SJSA1 (cell line): ENCODE results near the gene PIGQ. TPM values are rescaled to one million over a fixed set of nuclear protein-coding genes. Genes with fewer than 3 reads are reported as not detected.

ENCODE experiments used
- DNase-seq, 2 experiments: peaks; one replicate each; pipeline ENCODE4 v3.0.0-alpha.2; 2015 to 2020; ENCODE audit warnings: low spot score in 2 of 2, low read depth in 1 of 2
- H3K27ac ChIP-seq: fragments of 250-450 bp; sonication (Bioruptor Pico); 2 replicates; pipeline ENCODE4 v1.5.1; 2020; ENCODE audit warnings: mild to moderate bottlenecking, moderate library complexity
- H3K27me3 ChIP-seq: fragments of 250-450 bp; sonication (Bioruptor Pico); replicated peaks from 2 replicates; pipeline ENCODE4 v1.5.1; 2020; ENCODE audit warnings: mild to moderate bottlenecking, moderate library complexity
- H3K36me3 ChIP-seq: fragments of 250-450 bp; sonication (Bioruptor Pico); 2 replicates; pipeline ENCODE4 v1.5.1; 2020; ENCODE audit warnings: mild to moderate bottlenecking
- H3K4me1 ChIP-seq: fragments of 250-450 bp; sonication (Bioruptor Pico); replicated peaks from 2 replicates; pipeline ENCODE4 v1.6.1; 2021; ENCODE audit warnings: mild to moderate bottlenecking
- H3K4me3 ChIP-seq: fragments of 250-450 bp; sonication (Bioruptor Pico); 2 replicates; pipeline ENCODE4 v1.5.1; 2020; ENCODE audit warnings: mild to moderate bottlenecking
- H3K9me3 ChIP-seq: fragments of 250-450 bp; sonication (Bioruptor Pico); replicated peaks from 2 replicates; pipeline ENCODE4 v1.5.1; 2020; ENCODE audit warnings: mild to moderate bottlenecking
- total RNA-seq: library from RNA; depleted of rRNA; stranded (reverse); fragments of >200 nt; shearing (Covaris generic); gene quantifications from 2 replicates; pipeline ENCODE4 v1.2.3, GENCODE V29; 2014

PIGQ gene
- total RNA-seq, 1 experiment from 2014 or later, result 33.8 TPM

DNA sequence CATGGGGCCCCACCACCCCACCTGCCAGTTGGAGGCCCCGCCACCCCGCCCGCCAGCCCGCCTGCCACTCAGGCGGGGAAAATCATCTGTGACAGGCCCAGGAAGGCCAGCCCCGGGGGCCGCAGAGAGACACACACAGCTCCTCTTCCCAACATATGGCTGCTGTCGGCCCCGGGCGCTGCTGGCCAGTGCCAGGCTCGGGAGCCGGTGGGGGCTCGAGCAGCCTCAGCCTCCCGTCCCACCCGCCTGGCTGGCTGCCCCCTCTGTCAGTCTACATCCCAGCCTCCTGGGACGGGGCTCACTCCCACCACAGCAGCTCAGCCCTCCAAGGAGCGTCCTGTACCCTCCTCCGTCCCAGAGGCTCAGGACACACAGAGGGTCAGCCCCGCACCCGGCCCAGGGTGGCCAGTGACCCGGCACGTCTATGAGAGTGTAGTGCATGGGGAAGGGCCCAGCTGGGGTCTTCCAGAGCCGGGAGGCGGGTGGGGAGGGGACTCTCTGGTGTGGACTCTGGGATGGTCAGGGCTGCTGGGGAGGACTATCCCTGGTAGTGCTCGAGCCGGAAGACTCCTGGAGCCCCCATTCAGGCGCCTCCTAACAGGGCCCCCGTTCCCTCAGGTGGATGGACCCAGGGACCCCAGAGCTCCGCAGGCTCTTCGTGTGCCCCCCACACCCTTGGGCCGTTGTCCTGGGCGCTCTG lies 13.1 kb upstream of the PIGQ start:
- H3K9me3 ChIP-seq, result no peaks in the 10 kb centered on the region
- H3K27ac ChIP-seq, result no peak overlapping the region
- DNase-seq, result no peak
- peaks cover 15% of the 10 kb centered on the region for H3K36me3 ChIP-seq
- no peaks in the 10 kb centered on the region for H3K4me1 ChIP-seq
- H3K4me3 ChIP-seq, result no peak overlapping the region
- H3K27me3 ChIP-seq, result peaks cover 31% of the 10 kb centered on the region

GRCh38 chr16:557463-558297 lies 12.1 kb upstream of the PIGQ start:
- H3K4me3 ChIP-seq, result no peak overlapping the region
- peaks cover 39% of the 10 kb centered on the region for H3K27me3 ChIP-seq
- 0 out of 2 replicates have a peak, but pooled peaks cover 7% of the 10 kb centered on the region for H3K36me3 ChIP-seq

DNA sequence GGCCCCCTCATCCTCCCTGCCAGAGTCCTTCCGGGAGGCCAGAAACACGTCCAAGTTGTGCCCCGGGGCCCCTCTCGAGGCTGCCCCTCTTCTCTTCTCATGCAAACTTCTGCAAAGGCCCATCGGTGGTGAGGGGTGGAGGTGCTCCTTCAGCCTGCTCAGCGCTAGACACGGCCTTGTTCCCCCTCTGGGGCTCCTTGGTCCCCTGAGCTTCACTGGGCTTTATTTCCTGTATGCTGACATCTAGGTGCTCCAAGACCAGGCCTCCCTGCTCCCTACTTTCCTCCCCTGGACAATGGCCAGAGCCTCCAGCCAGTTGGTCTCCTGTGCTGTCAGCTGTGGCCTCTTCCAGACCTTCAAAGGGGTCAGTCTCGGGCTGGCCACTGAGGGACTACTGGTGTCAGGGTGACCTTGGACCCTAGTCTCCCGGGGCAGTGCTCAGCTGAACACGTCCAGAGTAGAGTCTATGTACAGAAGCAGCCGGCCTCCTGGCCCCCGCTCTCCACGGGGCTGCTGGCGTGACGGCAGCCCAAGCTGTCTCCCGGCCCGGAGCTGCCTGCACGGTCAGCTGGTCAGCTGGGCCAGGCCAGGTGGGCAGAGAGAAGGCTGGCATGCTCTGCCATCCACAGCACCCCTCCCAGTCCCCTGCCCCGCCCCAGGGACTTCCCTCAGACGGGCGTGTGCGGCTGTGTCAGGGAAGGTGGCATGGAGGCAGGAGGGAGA lies 11.3 kb upstream of the PIGQ start:
- no peak overlapping the region for H3K4me3 ChIP-seq
- 0 out of 2 replicates have a peak, but pooled peaks cover 5% of the 10 kb centered on the region for H3K36me3 ChIP-seq
- H3K27ac ChIP-seq, result no peak overlapping the region
- no peak for DNase-seq
- H3K27me3 ChIP-seq, result peaks cover 40% of the 10 kb centered on the region
- H3K9me3 ChIP-seq, result no peaks in the 10 kb centered on the region
- H3K4me1 ChIP-seq, result no peaks in the 10 kb centered on the region

More at GRCh38 chr16:557463-558297, 12.1 kb upstream of the PIGQ start:
- H3K4me1 ChIP-seq, result no peaks in the 10 kb centered on the region
- no peak for DNase-seq
- H3K9me3 ChIP-seq, result no peaks in the 10 kb centered on the region
- H3K27ac ChIP-seq, result no peak overlapping the region

- no peaks in the 10 kb centered on the region for H3K4me1 ChIP-seq
- no peak overlapping the region for H3K27ac ChIP-seq
- no peaks in the 10 kb centered on the region for H3K9me3 ChIP-seq
- no peak for DNase-seq
- H3K4me3 ChIP-seq, result no peak overlapping the region
- H3K36me3 ChIP-seq, result 0 out of 2 replicates have a peak, but pooled peaks cover 5% of the 10 kb centered on the region
- peaks cover 40% of the 10 kb centered on the region for H3K27me3 ChIP-seq
Measured at GRCh38 chr16:559021-559380, 10.8 kb upstream of the PIGQ start.

GRCh38 chr16:559411-560203 lies 10.2 kb upstream of the PIGQ start:
- H3K27me3 ChIP-seq, result peaks cover 40% of the 10 kb centered on the region
- H3K36me3 ChIP-seq, result 0 out of 2 replicates have a peak, but pooled peaks cover 5% of the 10 kb centered on the region
- no peak overlapping the region for H3K27ac ChIP-seq
- no peak overlapping the region for H3K4me3 ChIP-seq
- DNase-seq, result no peak
- no peaks in the 10 kb centered on the region for H3K4me1 ChIP-seq
- H3K9me3 ChIP-seq, result no peaks in the 10 kb centered on the region

DNA sequence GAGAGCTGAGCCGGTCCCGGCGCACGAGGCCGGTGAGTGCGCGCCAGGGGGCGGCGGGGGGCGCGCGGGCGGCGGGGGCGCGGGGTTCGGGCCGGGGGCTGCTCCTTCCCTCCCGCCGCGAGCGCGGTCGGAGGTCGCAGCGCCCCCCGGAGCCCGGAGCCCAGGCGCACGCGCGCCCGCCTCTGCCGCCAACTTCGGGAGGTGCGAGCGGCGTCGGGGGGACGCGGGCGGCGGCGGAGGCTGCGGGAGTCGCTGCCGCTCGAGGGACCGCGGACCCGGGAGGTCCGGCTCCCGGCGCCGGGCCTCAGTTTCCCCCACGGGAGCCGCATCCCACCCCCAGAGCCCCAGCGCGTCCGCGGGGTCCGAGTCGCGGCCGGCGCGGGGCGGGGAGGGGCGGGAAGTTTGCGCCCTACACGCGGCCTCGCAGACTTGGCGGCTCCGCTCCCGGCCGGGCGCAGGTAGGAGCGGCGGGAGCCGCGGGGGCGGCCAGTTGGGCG lies 9.5 kb upstream of the PIGQ start, which contains the start of gene PRR35:
Gene PRR35 (plus strand): TSS at position 191 of the 497 bp plus-strand sequence. CDS start 2,901 bp downstream, outside the sequence.
- Histone ChIP-seq H3K4me3 (no peak within 1 kb of the TSS), H3K27ac (no peak within 1 kb of the TSS), H3K4me1 (no peaks in the 10 kb centered on the region), H3K36me3 (no peaks in the 10 kb centered on the region), H3K27me3 (peaks cover 40% of the 10 kb centered on the region), H3K9me3 (no peaks in the 10 kb centered on the region)
- no peak for DNase-seq

- no peak overlapping the region for H3K27ac ChIP-seq
- no peak overlapping the region for H3K4me3 ChIP-seq
- no peaks in the 10 kb centered on the region for H3K4me1 ChIP-seq
Measured at GRCh38 chr16:560701-561412, 8.9 kb upstream of the PIGQ start.

GRCh38 chr16:561413-561794 lies 8.4 kb upstream of the PIGQ start:
- Histone ChIP-seq H3K27ac (no peak overlapping the region), H3K9me3 (no peaks in the 10 kb centered on the region), H3K36me3 (no peaks in the 10 kb centered on the region), H3K27me3 (peaks cover 40% of the 10 kb centered on the region), H3K4me3 (no peak overlapping the region), H3K4me1 (no peaks in the 10 kb centered on the region)
- DNase-seq, result no peak

More at GRCh38 chr16:560701-561412, 8.9 kb upstream of the PIGQ start:
- H3K9me3 ChIP-seq, result no peaks in the 10 kb centered on the region
- peaks cover 40% of the 10 kb centered on the region for H3K27me3 ChIP-seq
- DNase-seq, result no peak
- no peaks in the 10 kb centered on the region for H3K36me3 ChIP-seq

- no peak for DNase-seq
- no peak overlapping the region for H3K4me3 ChIP-seq
- no peak overlapping the region for H3K27ac ChIP-seq
Measured at GRCh38 chr16:561957-562938, 7.5 kb upstream of the PIGQ start.

GRCh38 chr16:563072-563644 lies 6.6 kb upstream of the PIGQ start:
- DNase-seq, result no peak
- no peaks in the 10 kb centered on the region; the same call in 1 of the 2 replicates for H3K4me1 ChIP-seq

More at GRCh38 chr16:561957-562938, 7.5 kb upstream of the PIGQ start:
- Histone ChIP-seq H3K9me3 (no peaks in the 10 kb centered on the region), H3K27me3 (peaks cover 40% of the 10 kb centered on the region), H3K4me1 (no peaks in the 10 kb centered on the region; the same call in 1 of the 2 replicates), H3K36me3 (no peaks in the 10 kb centered on the region)

DNA sequence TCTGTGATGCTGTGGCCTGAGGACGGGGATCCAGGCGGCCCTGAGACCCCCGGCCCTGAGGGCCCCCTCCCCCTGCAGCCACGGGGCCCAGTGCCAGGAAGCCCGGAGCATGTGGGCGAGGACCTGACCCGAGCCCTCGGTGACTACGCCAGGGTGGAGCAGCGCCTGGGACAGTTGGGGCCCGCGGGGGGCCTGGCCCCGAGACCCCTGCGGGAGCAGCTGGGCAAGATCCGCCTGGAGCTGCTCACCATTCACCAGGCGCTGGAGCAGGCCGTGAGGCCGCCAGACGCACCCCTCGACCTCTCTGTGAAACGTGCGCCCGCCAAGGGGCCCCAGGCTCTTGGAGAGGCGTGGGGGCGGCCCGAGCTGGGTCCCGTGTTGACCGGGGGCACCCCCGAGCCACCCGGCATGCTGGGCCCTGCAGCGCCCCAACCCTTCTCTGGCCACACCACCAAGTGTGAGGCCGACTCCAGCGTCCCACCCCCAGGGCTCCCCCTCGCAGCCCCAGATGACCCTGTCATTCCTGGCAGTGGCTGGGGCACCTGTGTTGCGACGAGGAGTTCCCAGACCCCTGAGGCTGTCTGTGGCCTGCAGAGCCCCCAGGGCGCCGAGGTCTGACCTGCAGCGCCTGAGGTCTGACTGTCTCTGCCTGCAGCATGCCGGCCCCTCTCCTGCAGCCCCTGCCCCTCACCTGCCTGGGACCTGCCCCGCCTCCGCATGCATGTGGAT lies 4.9 kb upstream of the PIGQ start:
- H3K4me3 ChIP-seq, result no peak overlapping the region
- no peak overlapping the region for H3K27ac ChIP-seq
- peaks cover 6% of the 10 kb centered on the region for H3K4me1 ChIP-seq
- peaks cover under 1% of the 10 kb centered on the region for H3K36me3 ChIP-seq
- no peak for DNase-seq
- peaks cover 20% of the 10 kb centered on the region for H3K27me3 ChIP-seq
- 0 out of 2 replicates have a peak, but pooled peaks cover under 1% of the 10 kb centered on the region for H3K9me3 ChIP-seq

More at GRCh38 chr16:563072-563644, 6.6 kb upstream of the PIGQ start:
- no peak overlapping the region for H3K27ac ChIP-seq
- no peak overlapping the region for H3K4me3 ChIP-seq
- no peaks in the 10 kb centered on the region for H3K36me3 ChIP-seq
- H3K27me3 ChIP-seq, result peaks cover 37% of the 10 kb centered on the region
- H3K9me3 ChIP-seq, result no peaks in the 10 kb centered on the region
